ENCODE measurements around the gene DDX20.
A peak's percentile ranks its signal among the peaks of the same experiment; 100 is the strongest.

The DDX20 gene

DNA sequence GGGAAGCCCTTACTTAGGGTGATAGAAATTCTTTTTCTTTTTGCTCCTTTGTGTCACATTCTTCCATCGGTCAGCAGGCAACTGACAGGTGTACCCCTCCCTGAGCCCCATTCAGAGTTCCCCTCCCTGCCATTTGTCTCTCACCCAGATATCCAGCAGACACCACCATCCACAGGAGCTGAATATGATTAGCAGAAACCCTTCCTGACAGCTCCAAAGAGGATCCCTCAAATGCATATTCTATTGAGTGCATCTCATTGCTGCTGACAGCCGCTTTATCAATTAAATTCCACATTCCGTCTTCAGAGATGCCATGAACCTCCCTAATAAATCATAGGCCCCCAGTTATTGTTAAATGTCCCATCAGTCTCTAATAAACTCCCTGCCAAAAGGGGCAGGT is 6.1 kb upstream of the DDX20 start:
- FAIRE-seq: no peak

DNA sequence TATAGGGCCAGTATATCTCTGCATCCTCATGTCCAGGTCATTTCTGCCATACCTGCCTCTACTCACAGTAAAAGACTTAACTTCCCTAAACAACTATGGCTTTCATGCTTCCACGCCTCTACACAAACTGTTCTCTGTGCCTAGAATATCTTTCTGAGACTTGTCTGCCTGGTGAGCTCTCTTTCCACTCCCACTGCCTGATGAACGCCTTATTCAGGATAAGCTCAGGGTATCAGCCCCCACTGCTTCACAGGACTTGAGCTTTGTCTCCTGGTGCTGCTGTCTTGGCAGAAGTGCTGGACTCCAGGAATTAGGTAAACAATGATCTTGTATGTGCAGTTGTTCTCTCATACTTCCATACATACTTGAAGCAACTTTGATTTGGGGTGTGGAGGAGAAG is 4.8 kb upstream of the DDX20 start:
- no peak for FAIRE-seq

DNA sequence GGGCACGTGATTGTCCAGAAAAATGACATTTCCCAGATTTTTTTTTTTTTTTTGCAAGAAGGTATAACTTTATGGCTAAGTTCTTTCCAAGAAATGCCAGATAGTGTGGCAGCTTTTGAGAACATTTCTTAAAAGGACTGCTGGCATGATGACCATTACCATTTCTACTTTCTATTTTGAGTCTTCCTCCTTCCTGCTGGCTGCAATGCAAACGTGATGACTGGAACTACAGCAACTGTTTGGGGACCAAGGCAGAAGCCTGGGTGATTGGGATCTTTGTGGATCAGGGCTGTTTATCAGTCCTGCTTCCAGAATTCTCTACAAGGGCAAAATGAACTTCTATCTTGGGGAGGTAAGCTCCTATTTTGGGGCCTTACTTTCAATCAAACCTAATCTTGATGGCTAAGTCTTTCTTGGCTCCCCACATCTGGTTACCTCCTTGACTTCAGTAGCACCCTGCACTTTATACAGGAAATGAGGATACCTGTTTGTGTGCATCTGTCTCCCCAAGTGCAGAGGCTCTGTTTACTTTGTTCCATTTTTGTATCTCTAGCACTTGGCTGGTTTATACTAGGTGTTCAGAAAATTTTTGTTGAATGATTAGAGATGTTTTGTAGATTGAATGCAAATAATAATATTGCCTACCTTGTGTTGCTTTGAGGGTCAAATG is 3.7 kb upstream of the DDX20 start:
- no peak for FAIRE-seq

DNA sequence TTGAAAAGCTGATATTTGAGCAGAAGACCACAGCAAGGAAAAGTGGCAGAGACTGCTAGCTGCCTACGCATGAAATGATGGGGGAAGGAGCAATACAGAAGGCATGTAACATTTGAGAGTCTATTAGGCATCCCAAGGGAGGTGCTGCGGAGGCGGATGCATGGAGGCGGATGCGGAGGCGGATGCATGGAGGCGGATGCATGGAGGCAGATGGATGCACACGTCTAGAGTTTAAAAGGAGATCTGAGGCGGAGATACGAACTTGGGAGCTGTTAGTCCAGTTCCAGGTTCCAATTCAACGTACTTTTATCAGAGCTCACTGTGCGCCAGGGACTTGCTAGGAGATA is 744 bp upstream of the DDX20 start:
- FAIRE-seq: no peak

DNA sequence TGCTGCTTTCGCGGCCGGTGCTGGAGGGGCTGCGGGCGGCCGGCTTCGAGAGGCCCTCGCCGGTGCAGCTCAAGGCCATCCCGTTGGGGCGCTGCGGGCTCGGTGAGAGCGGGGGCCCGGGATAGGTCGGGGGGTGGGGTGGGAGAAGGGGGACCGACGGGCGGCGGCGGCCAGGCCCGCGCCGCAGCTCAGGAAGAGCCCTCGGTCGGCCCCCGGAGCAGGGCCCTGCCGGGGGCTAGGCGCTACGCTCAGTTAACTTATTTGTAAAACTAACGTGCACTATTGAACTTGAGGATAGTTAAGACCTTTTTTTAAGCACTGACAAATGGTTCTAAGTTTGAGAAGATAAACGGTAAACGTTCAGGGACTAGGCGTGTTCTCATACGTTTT is 418 bp downstream of the DDX20 start:
- no peak for FAIRE-seq

DNA sequence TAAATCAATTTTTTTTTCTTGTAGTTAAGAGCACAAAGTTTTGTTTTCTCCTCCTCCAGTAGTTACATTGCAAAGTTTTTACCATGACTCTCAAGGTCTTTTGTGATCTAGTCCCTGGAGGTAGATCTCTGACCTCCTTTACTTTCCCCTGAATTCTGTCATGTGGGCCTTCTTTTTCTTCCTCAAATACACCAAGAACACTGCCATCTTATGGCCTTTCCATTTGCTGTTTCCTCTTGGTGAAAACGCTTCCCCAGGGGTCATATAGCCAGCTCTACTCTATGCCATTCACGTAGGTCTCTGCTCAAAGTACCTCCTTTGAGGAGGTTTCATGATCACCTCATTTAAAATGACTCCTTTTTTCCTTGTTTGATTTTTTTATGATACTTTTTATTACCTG is 2.7 kb downstream of the DDX20 start:
- FAIRE-seq: no peak

DNA sequence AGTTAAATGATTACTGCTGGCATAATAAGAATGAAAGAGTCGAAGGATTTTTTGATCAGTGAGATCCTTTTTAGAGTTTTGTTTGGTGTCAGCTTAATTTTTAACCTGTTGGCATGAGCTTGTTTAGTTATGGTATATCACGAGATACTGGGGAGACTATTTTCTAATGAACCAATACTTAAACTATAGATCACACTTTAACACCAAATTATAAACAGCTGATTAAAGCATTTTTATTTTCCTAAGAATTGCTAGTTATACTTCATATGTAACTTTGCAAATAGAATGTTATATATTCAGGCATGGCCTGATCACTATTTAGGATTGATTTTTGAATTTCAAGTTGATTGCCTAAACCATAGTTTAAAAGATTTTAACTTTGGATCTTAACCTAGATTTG is 6.0 kb downstream of the DDX20 start:
- FAIRE-seq: no peak

DNA sequence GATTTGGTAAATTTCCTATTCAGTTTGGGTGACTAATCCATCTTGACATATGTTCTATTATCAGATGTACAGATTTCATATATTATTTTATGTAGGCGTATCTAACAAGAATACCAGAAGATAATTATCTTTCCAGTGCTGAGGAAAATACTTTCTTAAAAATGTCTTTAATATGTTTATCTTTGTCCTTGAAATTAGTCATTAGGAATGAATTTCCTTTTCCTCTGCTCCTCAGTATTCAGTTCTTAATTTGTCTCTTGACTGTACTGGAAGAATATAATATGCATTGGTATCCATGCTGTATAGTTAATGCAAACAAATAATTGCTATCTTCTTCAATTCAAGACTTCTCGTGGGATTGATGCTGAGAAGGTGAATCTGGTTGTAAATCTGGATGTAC is 6.6 kb downstream of the DDX20 start:
- FAIRE-seq: no peak

DNA sequence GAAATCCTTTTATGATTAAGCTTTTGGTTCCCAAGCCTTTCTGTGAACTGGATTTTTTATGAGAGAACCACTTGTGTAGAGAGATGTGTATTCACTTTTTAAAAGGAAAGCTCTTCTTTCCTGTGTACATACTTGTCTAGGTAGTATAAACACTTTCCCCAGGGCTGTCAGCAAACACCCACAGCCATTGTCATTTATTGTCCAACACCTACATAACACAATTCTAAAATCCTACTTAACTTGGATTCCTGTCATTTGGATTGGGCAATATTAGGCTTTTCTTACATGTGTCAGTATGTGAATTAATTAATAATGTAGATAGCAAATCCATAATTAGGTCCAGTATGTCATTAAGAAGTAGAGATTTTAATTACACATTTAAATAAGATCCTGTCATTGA is 12.3 kb downstream of the DDX20 start:
- no peak for FAIRE-seq

DNA sequence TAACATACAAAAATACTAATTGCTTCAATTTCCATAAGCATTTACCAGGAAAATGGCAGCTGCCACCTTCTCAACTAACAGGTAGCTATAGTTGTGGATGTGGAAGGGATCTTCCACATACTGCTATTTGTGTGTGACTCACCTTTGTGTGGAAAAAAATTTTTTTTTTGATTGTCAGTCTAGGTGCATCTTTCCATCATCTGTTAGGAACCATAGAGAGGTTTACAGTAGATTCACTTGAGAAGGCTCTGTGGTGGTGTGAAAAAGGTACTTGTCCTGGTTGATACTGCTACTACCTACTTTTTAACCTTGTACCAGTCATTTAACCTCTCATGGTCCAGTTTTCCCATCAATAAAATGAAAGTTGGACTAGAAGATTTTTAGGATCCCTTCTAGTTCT is 12.9 kb downstream of the DDX20 start:
- no peak for FAIRE-seq

DNA sequence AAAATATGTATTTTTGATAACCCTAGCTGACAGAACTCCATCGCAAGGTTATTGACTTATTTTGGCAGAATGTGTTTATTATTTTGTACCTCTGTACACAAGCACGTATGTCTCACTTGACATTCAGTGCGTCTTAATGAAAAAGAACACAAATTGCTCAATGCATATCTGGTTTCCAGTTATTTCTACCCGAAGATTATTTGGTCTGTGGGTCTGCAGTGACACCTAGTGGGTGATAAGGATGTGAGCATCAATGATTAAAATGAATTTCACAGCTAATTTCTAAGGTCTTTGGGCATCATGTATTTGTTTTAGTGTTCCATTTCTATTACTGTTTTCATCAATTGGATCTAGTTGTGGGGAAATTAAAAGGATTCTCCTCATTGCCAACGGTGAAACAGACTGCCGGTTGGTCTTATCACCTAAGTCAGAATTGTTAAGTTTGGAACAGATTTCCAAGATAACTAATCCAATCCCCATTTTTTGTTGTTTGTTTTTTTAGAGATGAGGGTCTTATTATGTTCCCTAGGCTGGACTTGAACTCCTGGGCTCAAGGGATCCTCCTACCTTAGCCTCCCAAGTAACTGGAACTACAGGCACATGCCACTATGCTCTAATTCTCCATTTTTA is 13.9 kb downstream of the DDX20 start:
- FAIRE-seq: peak; percentile 94

DNA sequence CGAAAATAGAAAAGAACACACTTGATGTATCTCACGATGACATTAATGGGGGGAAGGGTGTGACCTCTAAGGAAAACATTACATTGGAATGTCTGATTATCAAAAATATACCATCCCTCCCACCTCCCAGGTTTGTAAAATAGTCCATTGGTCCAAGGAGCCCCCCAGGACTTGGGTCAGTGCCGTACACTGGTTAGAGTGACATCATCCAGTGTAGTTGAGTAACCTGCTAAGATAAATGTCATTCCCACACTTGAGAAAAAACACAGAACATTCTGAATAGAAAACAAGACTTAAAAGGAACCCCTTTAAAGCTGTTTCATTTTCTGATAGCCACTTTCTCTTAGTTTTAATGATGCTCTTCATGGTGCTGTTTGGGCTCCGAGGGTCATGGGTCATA is 15.2 kb downstream of the DDX20 start:
- FAIRE-seq: no peak

DNA sequence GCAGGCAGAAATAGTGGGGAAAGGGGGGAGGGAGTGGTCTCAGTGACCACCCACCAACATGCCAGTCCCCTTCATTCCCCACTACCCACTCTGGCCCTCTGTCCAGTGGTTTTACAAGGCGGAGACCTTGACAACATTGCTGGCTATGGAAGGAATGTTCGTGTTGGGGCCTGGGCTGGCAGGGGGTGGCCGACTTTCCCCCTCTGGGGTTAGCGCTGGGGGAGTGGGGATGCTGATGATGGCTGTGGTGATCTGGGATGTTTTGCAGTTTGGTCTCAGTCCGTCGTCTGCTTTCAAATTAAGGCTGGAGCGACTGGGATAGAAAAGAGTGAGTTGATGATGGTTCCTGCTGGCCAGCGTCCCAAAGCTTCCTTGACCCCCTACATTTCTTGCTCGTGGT is 20.3 kb downstream of the DDX20 start:
- FAIRE-seq: no peak

DNA sequence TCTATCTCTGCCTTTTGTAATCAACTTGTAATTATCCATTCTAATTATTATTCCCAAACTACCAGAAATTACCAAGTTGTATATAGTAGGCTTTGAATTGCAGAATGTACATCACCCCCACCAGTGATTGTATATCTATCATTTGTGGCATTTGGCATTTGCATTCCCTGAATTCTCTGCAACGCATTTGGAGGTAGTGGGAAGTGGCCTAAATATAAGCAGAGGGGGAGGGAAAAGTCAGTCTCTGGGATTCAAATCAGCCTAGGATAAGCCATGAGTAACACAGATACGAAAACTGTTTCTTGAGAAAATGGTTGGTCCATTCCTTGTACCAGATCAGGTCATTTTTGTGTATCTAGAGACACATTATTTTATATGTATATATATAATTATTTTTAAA is 20.7 kb downstream of the DDX20 start:
- no peak for FAIRE-seq

DNA sequence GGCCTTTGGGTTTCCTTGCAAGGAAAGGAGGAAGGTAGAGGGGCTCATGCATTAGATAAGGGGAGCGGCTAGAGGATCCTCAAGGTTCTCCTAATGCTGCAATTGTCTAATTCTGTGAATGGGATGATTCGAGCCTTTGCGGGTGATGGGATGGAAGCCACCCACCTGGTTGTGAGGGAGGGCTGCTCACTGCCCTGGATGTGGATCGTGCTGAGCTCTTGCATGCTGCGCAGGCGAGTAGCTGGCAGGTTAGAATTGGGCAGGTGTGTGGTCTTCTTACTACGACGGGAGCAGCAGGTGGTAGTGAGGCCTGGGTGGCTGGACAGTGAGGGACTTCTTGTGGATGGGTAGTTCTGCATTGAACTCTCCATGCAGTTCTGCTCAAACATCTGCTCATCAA is 21.2 kb downstream of the DDX20 start:
- FAIRE-seq: no peak

DNA sequence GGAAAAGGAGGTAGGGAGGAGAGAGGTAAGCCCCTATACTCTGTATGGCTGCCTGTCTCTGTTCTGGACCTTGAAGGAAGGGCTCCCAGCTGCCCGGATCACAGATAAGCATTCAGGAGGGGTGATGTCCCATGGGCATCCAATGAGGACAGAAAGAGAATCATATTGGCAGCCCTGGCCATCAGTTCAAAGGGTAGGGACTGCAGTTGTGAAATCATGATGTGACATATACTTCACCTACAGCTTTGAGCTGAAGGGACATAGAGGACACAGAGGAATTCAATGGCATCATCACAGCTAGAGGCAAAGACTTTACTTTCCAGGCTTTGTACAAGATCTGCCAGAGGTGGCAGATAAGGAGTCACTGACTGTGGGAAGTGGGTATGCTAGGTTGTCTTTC is 21.6 kb downstream of the DDX20 start:
- no peak for FAIRE-seq

DNA sequence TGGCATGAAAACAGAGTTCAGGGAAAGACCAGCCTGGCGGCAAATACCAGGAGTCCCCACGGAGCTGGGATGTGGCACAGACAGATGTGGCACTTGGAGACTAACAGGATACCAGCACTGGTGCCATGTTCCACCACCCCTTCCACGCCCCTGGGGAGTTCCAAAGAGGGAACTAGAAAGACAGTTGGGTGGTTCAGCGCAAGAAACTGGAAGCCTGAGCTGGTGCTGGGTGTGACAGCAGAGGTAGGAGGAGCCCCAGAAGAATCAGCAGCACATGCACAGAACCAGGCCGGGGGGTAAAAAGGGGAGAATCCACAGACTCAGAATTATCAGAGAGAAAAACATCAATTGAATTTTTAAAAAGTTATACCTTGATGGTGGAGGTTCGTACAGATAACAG is 22.4 kb downstream of the DDX20 start:
- FAIRE-seq: no peak

DNA sequence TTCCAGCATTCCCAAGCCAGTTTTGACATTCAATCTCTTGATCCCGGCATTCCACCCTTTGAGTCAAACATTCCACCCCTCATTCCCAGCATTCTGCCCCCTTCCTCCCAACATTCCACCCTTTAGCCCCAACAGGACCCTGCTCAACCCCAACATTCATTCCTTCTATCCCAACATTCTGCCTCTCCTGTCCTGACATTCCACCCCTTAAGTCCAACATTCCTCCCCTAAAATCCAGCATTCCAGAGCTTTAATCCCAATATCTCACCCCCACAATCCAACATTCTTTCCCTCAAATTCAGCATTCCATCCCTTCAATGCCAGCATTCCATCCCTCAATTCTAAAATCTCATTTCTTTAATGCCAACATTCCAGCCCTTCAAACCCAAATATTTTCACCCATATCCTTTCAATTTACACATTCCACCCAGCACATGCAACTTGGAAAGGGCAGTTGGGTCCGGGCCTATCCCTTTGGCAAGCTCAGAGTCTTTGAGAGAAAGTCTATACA is 22.9 kb downstream of the DDX20 start:
- FAIRE-seq: no peak

DNA sequence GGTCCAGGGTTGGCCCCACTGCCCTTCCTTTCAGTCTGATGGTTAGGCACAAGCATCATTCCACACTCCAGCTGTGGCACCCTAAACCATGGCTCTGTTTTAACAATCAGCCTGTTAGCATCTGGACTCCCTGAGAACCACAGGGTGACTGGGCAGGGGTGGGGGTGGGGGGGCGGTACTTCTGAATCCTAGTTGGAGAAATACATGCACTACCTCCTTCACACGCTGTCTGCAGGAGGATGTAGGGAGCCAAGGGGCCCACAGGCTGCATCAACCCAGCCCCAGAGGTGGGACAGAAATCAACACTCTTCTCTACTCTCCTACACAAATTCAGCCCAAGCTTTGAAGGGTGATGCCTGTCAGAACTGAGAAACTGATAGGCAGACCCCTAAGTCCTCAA is 23.8 kb downstream of the DDX20 start:
- FAIRE-seq: no peak

DNA sequence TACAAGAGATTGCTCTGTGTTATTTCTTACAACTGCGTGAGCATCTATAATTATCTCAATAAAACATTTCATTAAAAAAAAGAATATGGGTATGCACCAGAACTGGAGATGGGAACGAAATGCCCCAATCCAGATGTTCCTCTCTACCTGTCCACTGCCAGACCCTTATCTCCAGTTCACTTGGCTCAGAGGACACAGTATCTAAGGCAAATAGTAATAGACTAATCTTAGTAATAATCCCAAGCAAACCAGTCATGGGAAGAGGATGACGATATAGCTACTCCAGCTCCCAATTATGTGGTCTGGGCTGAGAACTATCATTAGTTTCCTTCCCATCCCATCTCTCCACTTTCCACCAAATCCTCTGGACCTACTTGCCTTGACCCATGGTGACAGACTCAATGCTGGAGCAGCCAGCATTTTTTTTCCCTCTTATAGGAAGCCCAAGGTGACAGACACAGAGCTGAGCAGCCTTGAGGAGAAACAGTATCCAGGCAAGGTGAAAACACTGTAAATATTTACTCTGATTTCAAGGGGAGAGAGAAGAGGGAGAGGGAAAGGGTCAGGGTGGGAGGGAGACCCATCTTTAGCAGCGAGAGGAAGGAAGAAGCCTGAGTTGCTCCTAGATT is 28.7 kb downstream of the DDX20 start:
- FAIRE-seq: no peak

DNA sequence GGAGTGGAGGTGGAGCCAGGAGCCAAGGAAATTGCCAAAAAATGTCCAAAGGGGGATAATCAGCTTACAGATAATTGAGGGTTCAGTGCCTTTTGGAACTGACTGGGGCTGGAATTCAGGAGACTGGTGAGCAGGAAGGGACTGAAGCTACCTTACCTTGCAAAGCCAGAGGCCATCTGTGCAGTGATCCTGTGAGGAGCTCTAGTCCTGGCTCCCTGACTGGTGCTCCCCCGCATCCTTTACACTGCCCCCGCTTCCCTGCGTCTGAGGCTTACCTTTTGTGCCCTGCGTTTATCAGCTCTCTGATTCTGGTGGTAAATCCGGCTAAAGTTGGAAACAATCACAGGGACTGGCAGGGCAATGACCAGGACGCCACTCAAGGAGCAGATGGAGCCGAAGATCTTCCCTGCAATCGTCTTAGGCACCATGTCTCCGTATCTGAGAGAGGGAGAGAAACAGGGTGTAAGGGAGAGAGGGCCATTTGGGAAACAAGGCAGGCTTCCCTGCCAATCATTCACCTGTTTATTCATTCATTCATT is 31.0 kb downstream of the DDX20 start:
- no peak for FAIRE-seq

DNA sequence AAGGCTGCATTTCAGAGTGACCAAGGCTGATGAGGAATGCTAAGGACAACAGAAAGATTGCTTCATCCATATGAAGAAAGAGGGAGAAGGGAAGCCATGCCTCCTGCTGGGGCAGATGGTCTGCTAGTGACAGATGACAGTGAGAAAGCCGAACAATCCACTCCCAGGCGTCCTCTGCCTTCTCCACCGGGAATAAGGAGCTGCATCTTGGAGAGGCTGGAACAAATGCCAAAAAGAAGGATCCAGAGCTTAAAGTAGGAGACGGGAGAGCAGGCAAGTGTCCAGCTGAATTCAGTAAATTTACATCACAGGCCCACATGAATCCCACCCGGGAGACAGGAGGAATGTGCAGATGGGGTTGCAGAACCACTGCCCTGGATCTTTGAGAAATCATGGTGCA is 33.4 kb downstream of the DDX20 start:
- no peak for FAIRE-seq

DNA sequence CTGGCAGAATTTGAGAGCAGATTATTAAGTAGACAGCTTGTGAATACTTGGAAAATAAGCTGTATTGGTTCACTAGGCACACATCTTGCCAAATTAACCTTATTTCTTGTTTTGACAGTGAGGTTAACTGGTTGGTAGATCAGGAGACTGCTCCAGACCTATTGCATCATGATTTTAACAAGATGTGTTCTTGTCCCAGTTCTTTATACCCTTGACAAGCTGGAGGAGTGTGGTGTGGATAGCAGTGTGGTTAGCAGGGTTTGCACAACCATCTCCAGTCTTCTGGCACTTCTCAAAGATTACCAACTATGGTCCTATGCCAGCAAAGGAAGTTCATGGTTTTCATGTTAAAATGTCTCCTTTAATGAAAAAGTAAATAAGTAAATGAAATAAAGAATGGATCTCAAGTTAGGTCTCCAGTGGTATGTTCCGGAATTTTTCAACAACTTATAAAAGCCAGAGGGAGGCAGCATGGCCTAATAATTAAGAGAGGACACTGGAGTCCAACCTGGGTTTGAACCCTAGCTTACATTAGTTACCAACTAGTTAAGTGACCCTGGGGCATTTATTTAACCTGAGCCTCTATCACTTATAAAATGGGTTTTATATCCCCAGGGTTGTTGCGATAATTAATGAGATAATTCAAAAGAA is 34.1 kb downstream of the DDX20 start:
- no peak for FAIRE-seq

DNA sequence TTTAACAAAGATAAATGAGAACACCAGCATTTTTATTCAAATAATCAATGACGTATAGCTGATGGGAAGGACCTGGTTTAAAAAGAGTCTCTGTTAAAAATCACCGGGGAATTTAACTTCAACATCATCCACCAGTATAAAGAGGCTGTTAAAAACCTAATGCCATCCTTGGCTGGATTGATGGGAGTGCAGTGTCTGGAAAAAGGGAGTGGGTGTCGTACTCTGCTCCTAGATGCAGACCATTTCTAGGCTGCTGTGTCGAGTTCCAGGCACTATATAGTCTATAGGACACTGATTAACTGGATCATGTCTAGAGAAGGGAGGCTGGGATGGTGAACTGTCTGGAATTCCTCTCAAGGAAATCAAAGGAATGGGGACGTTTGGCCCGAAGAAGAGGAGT is 36.1 kb downstream of the DDX20 start:
- FAIRE-seq: no peak

Measured in A204.1 (cell line).